ENCODE results near the gene DCAF7.

The DCAF7 gene

DNA sequence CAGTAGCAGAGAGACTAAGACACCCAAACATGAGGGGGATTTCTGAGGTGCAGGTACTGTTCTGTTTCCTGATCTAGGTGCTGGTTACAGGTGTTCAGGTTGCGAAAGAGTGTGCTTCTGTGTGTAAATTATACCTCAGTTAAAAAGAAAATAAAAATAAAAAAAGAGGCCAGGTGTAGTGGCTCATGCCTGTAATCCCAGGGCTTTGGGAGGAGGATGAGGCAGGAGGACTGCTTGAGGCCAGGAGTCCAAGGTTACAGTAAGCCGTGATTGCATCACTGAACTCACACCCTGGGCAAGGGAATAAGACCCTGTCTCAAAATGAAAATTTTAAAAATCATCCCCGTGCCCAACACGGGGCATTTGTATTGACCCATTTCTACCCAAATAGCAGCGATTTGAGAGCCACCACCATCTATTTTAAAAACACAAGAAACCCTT is 3.2 kb upstream of the DCAF7 start:
- TF ChIP-seq, protein P1, sequence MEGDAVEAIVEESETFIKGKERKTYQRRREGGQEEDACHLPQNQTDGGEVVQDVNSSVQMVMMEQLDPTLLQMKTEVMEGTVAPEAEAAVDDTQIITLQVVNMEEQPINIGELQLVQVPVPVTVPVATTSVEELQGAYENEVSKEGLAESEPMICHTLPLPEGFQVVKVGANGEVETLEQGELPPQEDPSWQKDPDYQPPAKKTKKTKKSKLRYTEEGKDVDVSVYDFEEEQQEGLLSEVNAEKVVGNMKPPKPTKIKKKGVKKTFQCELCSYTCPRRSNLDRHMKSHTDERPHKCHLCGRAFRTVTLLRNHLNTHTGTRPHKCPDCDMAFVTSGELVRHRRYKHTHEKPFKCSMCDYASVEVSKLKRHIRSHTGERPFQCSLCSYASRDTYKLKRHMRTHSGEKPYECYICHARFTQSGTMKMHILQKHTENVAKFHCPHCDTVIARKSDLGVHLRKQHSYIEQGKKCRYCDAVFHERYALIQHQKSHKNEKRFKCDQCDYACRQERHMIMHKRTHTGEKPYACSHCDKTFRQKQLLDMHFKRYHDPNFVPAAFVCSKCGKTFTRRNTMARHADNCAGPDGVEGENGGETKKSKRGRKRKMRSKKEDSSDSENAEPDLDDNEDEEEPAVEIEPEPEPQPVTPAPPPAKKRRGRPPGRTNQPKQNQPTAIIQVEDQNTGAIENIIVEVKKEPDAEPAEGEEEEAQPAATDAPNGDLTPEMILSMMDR (IDR thresholded peaks at IDR 0.05; ENCODE audit: extremely low read depth, missing control alignments): no peak
- DNase-seq (ENCODE audit: low spot score): no peak

DNA sequence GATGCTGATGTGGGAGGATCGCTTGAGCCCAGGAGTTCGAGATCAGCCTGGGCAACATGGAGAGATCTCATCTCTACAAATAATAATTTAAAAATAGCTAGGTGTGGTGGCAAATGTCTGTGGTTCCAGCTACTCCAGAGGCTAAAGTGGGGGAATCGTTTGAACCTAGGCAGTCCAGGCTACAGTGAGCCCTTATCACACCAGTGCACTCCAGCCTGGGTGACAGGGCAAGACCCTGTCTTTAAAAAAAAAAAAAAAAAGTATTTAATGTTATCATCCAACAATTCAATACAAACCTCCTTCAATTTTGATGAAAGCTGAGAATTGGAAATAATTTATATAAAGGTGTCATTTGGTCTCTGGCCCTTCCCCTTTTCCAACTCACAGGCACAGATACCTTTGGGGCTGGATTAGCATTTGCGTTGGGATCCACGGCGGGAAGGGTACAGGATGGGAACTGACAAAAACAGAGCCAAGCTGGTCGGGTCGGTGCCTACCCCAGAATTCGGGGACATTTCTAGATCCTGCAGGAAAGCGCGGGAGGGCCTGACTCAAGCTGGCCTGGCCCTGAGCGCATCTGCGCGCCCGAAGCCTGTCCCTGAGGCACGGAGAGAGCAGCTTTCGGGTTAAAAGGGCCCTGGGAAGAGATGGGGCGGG is 860 bp upstream of the DCAF7 start:
- TF ChIP-seq, protein P1 (IDR thresholded peaks at IDR 0.05; ENCODE audit: extremely low read depth, missing control alignments): no peak
- no peak for DNase-seq (ENCODE audit: low spot score)

DNA sequence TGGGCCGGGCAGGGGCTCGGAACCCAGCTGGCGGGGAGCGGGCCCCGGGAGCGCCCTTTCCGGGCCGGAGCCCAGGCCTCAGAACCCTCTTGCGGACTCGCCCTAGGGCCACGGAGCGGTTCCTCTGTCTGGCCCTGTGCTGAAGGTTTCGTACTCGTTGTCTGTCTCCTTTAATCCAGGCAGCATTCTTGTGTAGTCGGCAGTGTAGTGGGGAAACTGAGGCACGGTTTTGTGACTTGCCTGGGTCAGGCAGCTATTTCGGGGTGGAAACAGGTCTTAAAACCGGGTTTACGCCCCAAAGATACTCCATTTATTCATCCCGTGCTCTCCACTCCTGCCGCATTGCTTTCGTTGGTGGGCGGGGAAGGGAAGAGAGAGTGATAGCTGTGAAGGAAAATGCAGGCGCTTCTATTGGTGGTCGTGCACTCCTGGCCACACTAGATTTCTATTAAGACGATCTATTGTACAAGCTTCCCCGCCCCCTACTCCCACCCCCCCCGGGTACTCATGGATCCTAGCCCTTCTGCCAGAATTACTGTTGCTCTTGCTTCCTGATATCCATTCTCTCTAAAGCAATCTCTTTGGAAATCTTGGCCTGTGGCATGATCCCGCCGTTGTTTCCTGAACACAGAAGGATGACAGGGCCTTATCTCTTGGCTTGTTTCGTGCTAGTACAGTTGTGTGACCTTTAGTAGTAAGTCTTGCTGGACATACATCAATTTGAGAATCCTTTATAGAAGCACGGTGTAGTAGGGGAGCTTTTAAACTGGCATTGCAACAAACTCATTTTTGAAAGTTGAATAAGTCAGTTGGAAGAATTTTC is 751 bp downstream of the DCAF7 start:
- no peak for DNase-seq (ENCODE audit: low spot score)
- TF ChIP-seq, protein P1 (IDR thresholded peaks at IDR 0.05; ENCODE audit: extremely low read depth, missing control alignments): no peak

DNA sequence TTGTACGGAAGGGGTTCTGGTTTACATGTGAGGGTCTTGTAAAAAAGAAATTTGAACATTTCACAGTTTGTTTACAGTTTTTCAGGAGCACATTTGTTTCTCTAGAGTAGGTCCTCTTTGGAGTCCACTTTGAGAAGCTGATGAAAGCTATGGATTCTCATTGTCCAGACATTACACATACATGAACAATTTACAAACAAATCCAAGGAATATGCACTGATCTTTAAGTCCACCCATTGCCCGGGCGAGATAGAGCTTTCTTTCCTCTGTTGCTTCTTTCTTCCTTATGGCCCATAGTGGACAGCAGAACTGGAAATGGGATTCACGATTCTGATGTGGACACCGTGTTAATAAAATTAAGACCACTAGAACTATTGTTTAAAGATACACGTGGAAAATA is 1.9 kb downstream of the DCAF7 start:
- TF ChIP-seq, protein P1 (IDR thresholded peaks at IDR 0.05; ENCODE audit: extremely low read depth, missing control alignments): no peak
- DNase-seq (ENCODE audit: low spot score): no peak

DNA sequence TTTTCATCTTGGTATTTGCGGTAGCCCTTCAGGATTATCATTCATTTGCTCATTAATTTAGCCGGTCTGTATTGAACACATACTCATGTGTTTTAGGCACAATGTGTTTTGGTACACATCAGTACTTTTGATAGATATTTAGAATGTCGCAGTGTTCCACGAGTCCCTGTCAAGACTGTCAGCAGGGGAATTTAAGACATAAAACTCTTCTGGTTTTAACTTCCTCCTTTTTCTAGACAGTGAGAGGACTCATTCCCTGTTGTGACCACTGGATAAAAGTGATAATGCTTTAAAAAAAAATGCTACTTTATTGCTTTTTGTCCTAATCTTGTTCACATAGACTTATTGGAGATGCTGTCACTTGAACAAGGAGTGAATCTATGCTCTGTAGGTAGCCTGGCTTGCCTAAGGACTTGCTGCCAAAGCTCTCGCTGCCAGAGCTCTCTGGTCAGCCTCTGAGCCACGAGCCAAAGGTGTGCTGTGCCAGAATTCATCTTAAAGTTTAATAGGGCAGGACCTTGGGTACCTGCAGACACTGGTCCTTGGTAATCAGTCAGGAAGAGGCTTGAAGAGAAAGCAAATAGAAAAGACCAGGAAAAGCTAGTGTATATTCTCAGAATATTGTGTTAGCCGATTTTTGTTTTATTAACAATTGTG is 5.4 kb downstream of the DCAF7 start:
- DNase-seq (ENCODE audit: low spot score): no peak
- TF ChIP-seq, protein P1 (IDR thresholded peaks at IDR 0.05; ENCODE audit: extremely low read depth, missing control alignments): no peak

DNA sequence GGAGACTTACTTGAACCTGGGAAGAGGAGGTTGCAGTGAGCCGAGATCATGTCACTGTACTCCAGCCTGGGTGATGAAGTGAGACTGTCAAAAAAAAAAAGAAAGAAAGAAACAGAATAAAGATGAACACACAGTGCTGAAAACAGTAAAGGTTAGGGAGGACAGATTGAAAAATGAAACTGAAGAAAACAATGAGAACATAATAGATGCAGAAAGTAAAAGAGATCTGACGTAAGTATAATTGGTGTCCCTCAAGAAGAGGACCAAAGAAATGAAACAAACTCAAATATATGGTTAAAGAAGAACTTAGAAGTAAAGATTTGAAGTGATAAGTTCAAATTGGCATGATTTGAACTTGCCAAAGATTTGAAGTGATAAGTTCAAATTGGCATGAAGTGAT is 7.1 kb downstream of the DCAF7 start:
- TF ChIP-seq, protein P1 (IDR thresholded peaks at IDR 0.05; ENCODE audit: extremely low read depth, missing control alignments): no peak
- DNase-seq (ENCODE audit: low spot score): no peak

DNA sequence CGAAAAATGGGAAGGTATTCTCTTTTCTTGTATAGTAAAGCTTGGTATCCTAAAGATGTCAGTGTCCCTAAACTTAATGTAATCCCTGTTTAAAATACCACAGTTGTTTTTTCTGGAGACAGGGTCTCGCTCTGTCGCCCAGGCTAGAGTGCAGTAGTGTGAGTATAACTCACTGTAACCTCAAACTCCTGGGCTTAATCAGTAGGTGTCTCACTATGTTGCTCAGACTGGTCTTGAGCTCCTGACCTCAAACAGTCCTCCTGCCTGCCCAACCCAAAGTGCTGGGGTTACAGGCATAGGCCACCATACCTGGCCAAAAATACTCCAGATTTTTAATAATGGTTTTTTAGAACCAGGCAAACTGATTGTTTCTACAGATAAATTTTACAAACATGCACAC is 8.2 kb downstream of the DCAF7 start:
- DNase-seq (ENCODE audit: low spot score): no peak
- TF ChIP-seq, protein P1 (IDR thresholded peaks at IDR 0.05; ENCODE audit: extremely low read depth, missing control alignments): no peak

Data from GM20000 (cell line).